HG03558 (cell line): ENCODE measurements around the gene ABCG2.
"Not testable (repeated sequence)": the region's sequence is repeated elsewhere in the genome, so short reads cannot be mapped to it uniquely, and the experiment has no call there.

Experiments
- ATAC-seq: cut with Tn5 transposase; IDR thresholded peaks from one replicate; pipeline ENCODE4 v1.9.1; 2021; ENCODE audit warnings: moderate number of reproducible peaks; ENCODE audit not compliant: unreplicated experiment; ENCODE audit errors: extremely low read depth

ABCG2 gene

GRCh38 chr4:88169298-88169697, 10.9 kb upstream of the ABCG2 start:
- ATAC-seq, result no peak

- no peak for ATAC-seq
Observed at GRCh38 chr4:88166608-88167007, 8.2 kb upstream of the ABCG2 start.

DNA sequence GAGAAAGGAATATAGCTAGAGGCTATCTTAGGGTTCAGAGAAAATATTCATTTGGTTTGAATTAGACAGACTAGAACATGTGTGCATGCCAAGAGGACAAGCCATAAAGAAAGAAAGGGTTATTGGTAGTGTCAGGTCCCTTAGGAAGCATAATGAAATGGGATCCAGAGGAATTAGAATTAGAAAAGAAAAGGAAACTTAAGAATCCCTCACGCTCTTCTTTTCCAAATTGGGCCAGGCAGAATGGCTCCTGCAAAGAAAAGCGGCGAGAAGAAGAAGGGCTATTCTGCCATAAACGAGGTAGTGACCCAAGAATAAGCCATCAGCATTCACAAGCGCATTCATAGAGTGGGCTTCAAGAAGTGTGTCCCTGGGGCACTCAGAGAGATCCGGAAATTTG, 4.9 kb upstream of the ABCG2 start:
- no peak for ATAC-seq

DNA sequence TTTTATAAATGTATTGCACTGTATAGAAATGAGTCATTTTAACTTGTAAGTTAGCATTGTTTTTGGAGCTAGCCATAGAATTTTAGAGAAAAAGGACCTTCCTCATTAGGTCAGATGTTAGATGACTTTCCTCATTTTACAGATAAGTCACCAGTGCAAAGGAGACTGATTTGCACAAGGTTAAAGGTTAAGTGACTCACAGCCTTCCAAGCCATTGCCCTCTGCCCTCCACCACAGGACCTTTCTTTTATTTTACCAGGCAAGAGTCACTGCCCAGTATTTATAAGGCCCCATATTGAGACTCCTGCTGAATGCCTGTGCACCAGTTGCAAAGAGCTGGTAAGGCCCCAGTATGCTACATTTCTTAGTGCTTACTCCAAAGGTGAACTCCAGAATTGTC, 4.2 kb upstream of the ABCG2 start:
- ATAC-seq, result no peak

DNA sequence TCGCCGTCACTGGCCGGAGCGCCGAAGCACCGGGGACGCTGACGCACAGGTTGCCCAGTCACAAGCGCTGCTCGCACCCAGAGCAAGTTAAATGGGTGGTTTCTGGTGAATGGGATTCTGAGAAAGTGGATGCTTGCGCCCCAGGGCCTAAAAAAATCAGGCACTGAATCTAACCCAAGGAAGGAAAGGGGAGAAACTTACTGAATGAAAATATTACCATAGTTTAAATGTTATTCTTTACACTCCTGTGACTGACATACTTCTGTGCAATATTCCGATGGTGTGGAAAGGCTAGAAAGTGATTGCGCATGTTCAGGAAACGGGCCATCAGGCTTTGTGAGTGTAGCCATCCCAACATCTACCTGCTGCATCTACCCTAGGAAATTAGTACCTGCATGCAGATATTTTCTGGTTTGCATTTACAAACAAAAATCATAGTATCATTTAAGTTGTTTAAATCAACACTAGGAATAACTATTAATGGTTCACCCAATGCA, 838 bp upstream of the ABCG2 start:
- ATAC-seq, result no peak

- ATAC-seq, result no peak
Observed at GRCh38 chr4:88158038-88158488, 376 bp downstream of the ABCG2 start.

- not testable (repeated sequence) for ATAC-seq
Observed at GRCh38 chr4:88152331-88152730, 6.1 kb downstream of the ABCG2 start.

GRCh38 chr4:88148560-88148959, 9.9 kb downstream of the ABCG2 start:
- ATAC-seq, result no peak

DNA sequence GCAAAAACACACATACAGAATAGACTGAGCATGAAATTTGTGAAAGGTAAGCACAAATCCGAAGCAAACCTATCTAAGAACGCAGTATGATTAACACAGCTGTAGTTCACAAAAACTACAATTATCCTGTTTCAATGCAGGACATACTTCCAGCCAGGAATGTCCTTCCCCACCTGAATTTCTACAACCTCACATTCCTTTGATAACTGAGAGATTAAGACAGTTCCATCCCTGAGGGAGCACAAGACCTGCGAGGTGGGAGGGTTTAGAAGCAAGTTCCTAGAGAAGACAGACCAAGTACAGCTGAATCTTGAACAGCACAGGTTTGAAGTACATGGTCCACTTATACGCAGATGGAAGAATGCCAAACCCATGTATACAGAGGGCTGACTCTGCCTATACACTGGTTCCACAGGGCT, 10.6 kb downstream of the ABCG2 start:
- ATAC-seq, result no peak

GRCh38 chr4:88146891-88147290, 11.5 kb downstream of the ABCG2 start:
- ATAC-seq, result no peak

GRCh38 chr4:88144866-88145300, 13.6 kb downstream of the ABCG2 start:
- ATAC-seq, result no peak

- ATAC-seq, result no peak
Observed at GRCh38 chr4:88144048-88144447, 14.4 kb downstream of the ABCG2 start.

DNA sequence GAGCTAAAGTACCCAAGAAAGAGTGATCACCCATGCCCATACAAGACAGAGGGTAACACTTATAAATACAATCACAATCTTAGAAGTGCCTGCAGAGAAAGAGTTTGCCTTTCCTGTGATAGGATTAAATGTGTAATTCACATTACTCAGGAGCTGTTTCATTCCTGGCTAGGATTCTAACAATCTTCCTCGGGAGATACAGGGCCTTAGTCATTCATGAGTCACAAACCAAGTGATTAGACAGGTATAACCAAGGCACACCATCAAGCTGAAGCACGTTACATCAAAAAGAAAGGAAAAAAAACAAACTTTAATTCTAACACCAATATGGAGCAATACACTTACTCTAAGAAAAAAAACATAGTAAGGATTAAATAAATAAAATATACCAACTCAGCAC, 14.9 kb downstream of the ABCG2 start:
- ATAC-seq, result no peak

DNA sequence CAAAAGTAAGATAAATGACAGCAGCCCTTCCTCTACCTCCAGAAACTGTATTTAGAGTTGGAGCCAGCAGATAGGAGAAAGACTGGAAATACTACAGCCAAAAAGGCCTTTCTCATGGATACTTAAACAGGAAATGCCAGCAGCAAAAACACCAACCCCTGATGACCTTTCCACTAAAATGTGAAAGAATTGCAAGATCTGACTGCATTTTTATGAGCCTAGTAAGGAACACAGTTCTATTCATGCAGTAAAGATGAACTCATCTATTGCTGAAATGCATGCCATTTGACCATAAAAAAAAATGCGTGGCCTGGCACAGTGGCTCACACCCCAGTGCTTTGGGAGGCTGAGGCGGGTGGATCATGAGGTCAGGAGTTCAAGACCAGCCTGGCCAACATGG, 19.9 kb downstream of the ABCG2 start:
- ATAC-seq, result no peak

DNA sequence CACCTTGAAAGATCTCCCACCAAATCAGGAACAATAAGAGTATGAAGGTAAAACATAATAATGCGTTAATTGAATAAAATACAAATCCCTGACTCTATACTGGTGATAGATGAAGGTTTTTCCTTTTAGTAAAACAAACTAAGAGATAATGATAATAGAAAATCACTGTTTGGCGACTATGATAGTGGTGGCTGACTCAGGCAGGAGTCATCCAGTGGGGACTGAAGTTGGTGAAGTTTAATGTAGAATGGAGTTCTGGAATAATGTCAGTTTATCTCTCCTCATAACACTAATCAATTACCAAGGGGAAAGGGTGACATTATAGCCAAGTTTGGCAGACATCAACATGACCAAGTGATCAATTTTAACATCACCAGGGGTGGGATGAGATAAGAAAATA, 21.3 kb downstream of the ABCG2 start:
- no peak for ATAC-seq

- ATAC-seq, result no peak
Observed at GRCh38 chr4:88136249-88136648, 22.2 kb downstream of the ABCG2 start.

DNA sequence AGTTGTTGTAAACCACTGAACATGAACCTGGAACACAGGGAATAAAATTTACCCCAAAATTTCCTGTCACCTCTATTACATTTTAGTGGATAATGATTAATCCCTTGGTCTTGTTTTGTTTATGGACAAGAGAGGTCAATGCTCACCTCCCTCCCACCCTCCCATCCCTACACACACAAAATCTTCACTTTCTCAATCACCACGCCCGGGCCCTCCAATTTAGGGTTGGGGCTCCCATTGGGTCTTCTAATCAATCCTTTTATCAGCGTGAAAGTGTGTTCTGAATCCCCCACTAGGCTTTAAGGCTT, 23.1 kb downstream of the ABCG2 start:
- ATAC-seq, result no peak

- no peak for ATAC-seq
Observed at GRCh38 chr4:88134536-88135355, 23.7 kb downstream of the ABCG2 start.

- ATAC-seq, result no peak
Observed at GRCh38 chr4:88134111-88134510, 24.3 kb downstream of the ABCG2 start.

- ATAC-seq, result no peak
Observed at GRCh38 chr4:88130544-88131305, 27.7 kb downstream of the ABCG2 start.

DNA sequence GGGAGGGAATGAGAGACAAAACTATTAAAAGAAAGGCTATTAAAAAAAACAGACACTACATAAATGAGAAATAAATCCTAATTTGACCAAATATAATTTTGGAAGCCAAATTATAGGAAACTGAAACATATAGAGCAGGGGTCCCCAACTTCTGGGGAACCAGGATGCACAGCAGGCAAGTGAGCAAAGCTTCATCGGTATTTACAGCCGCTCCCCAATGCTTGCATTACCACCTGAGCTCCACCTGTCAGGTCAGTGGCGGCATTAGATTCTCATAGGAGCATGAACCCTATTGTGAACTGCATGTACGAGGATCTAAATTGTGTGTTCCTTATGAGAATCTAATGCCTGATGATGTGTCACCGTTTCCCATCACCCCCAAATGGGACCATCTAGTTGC, 28.4 kb downstream of the ABCG2 start:
- no peak for ATAC-seq
